GM18951 (cell line): ENCODE measurements around the gene SDHC.

Experiments
- POLR2A ChIP-seq: IDR thresholded peaks from 4 replicates; pipeline ENCODE4 v1.6.1; 2011; ENCODE audit warnings: mild to moderate bottlenecking; ENCODE audit not compliant: insufficient read length, insufficient read depth; ENCODE audit errors: extremely low read depth
- in situ Hi-C: fragments of 300-500 bp; cut with MboI; formaldehyde crosslinking; loops from one replicate; pipeline ENCODE4 v1.12.0; 2022; ENCODE audit warnings: low sequenced_read_pairs, mixed read lengths, inconsistent platforms; ENCODE audit not compliant: unreplicated experiment

SDHC gene

GRCh38 chr1:161314201-161314981 lies at the start of gene SDHC:
SDHC (plus strand) TSS chr1:161314381; CDS start chr1:161314406, 25 bp downstream.
- peak; percentile 94 for TF ChIP-seq POLR2A
- in situ Hi-C loops, result no loop called here

GRCh38 chr1:161265305-161265704 lies 48.9 kb upstream of the SDHC start:
- in situ Hi-C loops, result no loop called here
- TF ChIP-seq POLR2A, result no peak

DNA sequence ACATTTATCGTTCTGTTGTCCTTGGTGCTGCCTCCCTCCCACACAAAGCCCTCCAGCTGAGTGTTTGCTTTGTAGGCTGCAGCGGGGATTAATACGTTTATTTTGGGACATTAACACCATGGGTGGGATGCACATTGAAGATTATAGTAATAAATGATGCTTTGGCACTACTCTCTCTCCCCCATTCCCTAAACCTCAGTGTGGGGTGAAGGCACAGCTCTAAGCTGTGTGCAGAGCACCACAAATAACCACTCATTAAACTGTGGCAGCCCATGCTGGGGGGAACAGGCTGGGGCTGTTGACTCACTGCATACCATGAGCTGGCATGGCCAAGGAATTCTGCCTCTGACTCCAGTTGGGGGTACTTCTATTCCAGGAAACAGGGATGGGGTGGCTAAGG lies 48.0 kb upstream of the SDHC start:
- no peak for TF ChIP-seq POLR2A
- in situ Hi-C loops, result no loop called here

DNA sequence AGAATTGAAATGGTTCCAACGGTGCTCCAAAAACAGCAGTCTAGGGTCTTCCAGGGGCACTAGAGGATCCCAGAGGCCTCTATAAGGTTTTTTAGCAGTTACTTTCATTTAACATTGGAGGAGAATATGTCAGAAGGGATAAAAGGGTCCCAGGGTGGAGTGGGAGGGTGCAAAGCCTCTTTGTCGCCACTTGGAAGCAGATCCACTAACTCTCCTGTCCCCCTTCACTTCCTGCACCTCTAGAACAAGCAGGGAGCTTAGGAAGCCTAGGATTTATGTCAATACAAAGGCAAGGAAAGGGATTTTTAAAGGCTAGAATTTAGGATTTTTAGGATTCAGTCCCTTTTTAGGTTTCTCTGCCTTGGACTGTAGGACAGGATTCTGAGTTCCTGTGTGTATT lies 47.3 kb upstream of the SDHC start:
- no peak for TF ChIP-seq POLR2A
- in situ Hi-C loops, result no loop called here

DNA sequence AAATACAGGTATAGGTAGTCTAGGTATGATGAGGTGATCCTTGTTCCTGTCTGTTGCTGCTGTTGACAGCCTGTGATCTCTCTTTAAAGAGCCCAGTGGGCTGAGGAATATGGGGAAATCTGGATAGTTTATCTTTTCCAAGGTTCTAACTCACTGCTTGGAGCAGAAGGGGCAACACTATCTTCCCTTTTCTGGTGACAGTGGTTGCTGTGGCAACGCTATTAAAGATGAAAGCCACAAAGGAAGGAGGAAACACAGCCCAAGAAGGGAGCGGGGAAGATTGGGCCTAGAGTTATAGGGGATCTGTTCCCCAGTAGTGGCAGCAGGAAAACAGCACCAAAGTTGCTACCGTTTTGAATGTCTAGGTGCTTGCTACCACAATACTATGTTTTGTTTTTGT lies 46.9 kb upstream of the SDHC start:
- in situ Hi-C loops, result no loop called here
- TF ChIP-seq POLR2A, result no peak

GRCh38 chr1:161273402-161273801 lies 40.8 kb upstream of the SDHC start:
- in situ Hi-C loops, result no loop called here

GRCh38 chr1:161274874-161275273 lies 39.3 kb upstream of the SDHC start:
- TF ChIP-seq POLR2A, result no peak
- in situ Hi-C loops, result no loop called here

More at GRCh38 chr1:161273402-161273801, 40.8 kb upstream of the SDHC start:
- TF ChIP-seq POLR2A, result no peak

GRCh38 chr1:161282991-161283390 lies 31.2 kb upstream of the SDHC start:
- no peak for TF ChIP-seq POLR2A

GRCh38 chr1:161285113-161285512 lies 29.1 kb upstream of the SDHC start:
- in situ Hi-C loops, result no loop called here
- no peak for TF ChIP-seq POLR2A

More at GRCh38 chr1:161282991-161283390, 31.2 kb upstream of the SDHC start:
- in situ Hi-C loops, result no loop called here

GRCh38 chr1:161285521-161285920 lies 28.7 kb upstream of the SDHC start:
- in situ Hi-C loops, result no loop called here
- no peak for TF ChIP-seq POLR2A

- in situ Hi-C loops, result no loop called here
- no peak for TF ChIP-seq POLR2A
Observed at GRCh38 chr1:161287482-161288054, 26.6 kb upstream of the SDHC start.

DNA sequence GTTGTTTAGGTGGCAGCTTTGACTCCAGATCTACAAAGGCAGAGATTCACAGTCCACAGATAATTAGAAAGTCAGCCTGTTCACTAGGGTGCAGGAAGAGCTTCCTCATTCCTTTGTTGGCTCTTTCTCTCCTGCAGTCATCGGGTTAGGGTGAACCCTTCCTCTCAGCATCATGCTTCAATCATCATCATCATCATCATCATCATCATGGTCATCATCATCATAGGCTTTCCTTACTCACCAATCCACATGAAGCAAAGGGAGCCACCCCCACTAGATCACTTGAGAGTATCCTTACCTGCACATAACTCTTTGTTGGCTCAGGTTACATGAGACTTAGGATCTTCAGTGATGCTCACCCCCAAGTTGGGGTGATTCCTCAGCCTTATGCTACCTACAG lies 23.4 kb upstream of the SDHC start:
- in situ Hi-C loops, result no loop called here
- no peak for TF ChIP-seq POLR2A

- in situ Hi-C loops, result no loop called here
- TF ChIP-seq POLR2A, result no peak
Observed at GRCh38 chr1:161297415-161297814, 16.8 kb upstream of the SDHC start.

DNA sequence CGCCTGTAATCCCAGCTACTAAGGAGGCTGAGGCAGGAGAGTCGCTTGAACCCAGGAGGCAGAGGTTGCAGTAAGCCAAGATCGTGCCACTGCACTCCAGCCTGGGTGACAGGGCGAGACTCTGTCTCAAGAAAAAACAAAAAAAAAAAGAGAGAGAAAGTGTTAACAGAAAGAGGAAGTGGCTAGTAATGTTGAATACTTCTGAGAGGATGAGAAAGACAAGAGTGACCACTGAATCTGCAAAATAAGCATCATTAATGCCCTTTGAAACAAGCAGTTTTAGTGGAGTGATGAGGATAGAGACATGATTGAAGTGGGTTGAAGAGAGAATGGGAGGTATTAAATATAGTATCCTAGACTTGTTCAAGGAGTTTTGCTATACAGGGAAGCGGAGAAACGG lies 16.1 kb upstream of the SDHC start:
- no peak for TF ChIP-seq POLR2A
- in situ Hi-C loops, result no loop called here
